CD4-positive, alpha-beta T cell (primary cell): ENCODE data around the gene VENTX. TPM values are rescaled to one million over a fixed set of nuclear protein-coding genes. Genes with fewer than 3 reads are reported as not detected.
"Not testable (repeated sequence)": the region's sequence is repeated elsewhere in the genome, so short reads cannot be mapped to it uniquely, and the experiment has no call there.

Source experiments
- ATAC-seq: fragments of 200-7000 bp; cut with Tn5 transposase; one replicate; pipeline ENCODE4 v1.10.0; 2022; ENCODE audit warnings: mild to moderate bottlenecking; ENCODE audit not compliant: poor library complexity
- CTCF ChIA-PET: fragments of 350-600 bp; sonication (Branson Sonifier 250); formaldehyde crosslinking; loops from one replicate; lab custom pipeline; 2021; ENCODE audit warnings: antibody characterized with exemption, inconsistent platforms; lab: Charles Lee
- POLR2A ChIA-PET: fragments of 350-600 bp; sonication (Branson Sonifier 250); formaldehyde crosslinking; loops from one replicate; lab custom pipeline; 2021; ENCODE audit warnings: antibody characterized with exemption, inconsistent platforms; lab: Charles Lee
- DNase-seq, 14 experiments: peaks; one replicate each; pipeline ENCODE4 v3.0.0-alpha.2; 2013 to 2020; ENCODE audit warnings: mixed read lengths in 2 of 14
- H3K27ac ChIP-seq, 2 donors: one replicate each; pipeline versions ENCODE4 v1.5.1 to v1.7.0; 2013; ENCODE audit warnings: low read length in 2 of 2, low read depth in 1 of 2, mild to moderate bottlenecking in 1 of 2
- H3K27me3 ChIP-seq, 2 experiments: 1 replicate in 1 of 2; 2 replicates in 1 of 2; pipeline versions ENCODE4 v1.6.1 to v1.7.0; 2013; ENCODE audit warnings: low read length in 2 of 2, control low read depth in 1 of 2, mild to moderate bottlenecking in 1 of 2, moderate library complexity in 1 of 2; ENCODE audit not compliant: insufficient read depth in 2 of 2, control insufficient read depth in 1 of 2
- H3K36me3 ChIP-seq: one replicate; pipeline ENCODE4 v1.6.1; 2013; ENCODE audit warnings: low read length, control low read depth; ENCODE audit not compliant: insufficient read depth
- H3K4me1 ChIP-seq: one replicate; pipeline ENCODE4 v1.6.1; 2013; ENCODE audit warnings: low read length, control low read depth; ENCODE audit not compliant: insufficient read depth
- H3K4me3 ChIP-seq: one replicate; pipeline ENCODE4 v1.5.1; 2013; ENCODE audit warnings: mild to moderate bottlenecking, low read length, moderate library complexity
- H3K9me3 ChIP-seq, 2 experiments: 1 replicate in 1 of 2; 2 replicates in 1 of 2; pipeline versions ENCODE4 v1.6.1 to v1.7.0; 2013; ENCODE audit warnings: low read length in 2 of 2, mild to moderate bottlenecking in 2 of 2, control low read depth in 1 of 2, moderate library complexity in 1 of 2; ENCODE audit not compliant: control insufficient read depth in 1 of 2, insufficient read depth in 1 of 2
- H3K27ac Mint-ChIP-seq: one replicate; pipeline ENCODE4 v1.8.0; 2020; ENCODE audit warnings: mixed read lengths
- H3K27me3 Mint-ChIP-seq: one replicate; pipeline ENCODE4 v1.8.0; 2021; ENCODE audit warnings: mixed read lengths
- H3K36me3 Mint-ChIP-seq: one replicate; pipeline ENCODE4 v1.8.0; 2021; ENCODE audit warnings: low read depth, mixed read lengths
- H3K4me1 Mint-ChIP-seq: one replicate; pipeline ENCODE4 v1.8.0; 2021; ENCODE audit warnings: low read depth, mixed read lengths
- H3K4me3 Mint-ChIP-seq: one replicate; pipeline ENCODE4 v1.8.0; 2020; ENCODE audit warnings: mild to moderate bottlenecking, mixed read lengths
- H3K9me3 Mint-ChIP-seq: one replicate; pipeline ENCODE4 v1.8.0; 2020; ENCODE audit warnings: mixed read lengths
- intact Hi-C, 2 experiments: fragments of 100-400 bp; cut with DNase I in 1 of 2; cut with micrococcal nuclease in 1 of 2; formaldehyde crosslinking; loops; one replicate each; pipeline versions ENCODE4 v1.15.1 to v1.9.0; 2023 to 2025; cut with DNase I, micrococcal nuclease
- total RNA-seq, 174 experiments: library from RNA in 2 of 174; stranded (reverse) in 2 of 174; gene quantifications; one replicate each; pipeline ENCODE4 v1.2.3 and lab custom pipeline; 2021 to 2026
- TF ChIP-seq, protein P1 (sequence below): fragments of 200-600 bp; IDR thresholded peaks from one replicate; pipeline ENCODE4 v1.8.0; 2022; ENCODE audit warnings: antibody characterized with exemption, mild to moderate bottlenecking

The VENTX gene
- total RNA-seq, 2 experiments from 2014 or later, result 0.11 to 0.14 TPM

DNA sequence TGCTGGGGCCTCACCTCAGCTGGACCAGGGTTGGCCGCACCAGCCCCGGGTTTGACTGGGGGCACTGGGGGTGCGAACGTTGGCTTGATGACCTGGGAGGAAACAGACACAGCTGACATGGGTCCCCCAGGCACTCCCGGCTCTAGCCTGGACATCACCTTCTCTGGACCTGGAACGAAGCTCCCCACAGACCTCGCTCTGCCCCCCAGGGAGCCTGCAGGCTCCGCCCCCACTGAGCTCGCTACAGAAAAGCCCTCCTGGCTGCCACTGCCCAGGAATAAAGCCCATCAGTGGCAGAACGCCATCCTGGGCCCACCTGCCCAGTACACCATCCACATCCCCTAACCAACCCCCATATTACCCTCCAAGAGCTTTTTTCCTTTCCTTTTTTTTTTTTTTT, 26.0 kb downstream of the VENTX start:
- POLR2A ChIA-PET, result interaction anchor here (0.6 to 3.0 kb wide), 5 partner anchors 12 to 94 kb away, joined by 3 to 22 read pairs (median 4); partner anchors contain the start of genes ADAM8 and CALY
- intact Hi-C loops, result loop anchor here (5.0 to 10.0 kb wide), 5 partner anchors 109 to 959 kb away; partner anchors contain the start of genes ECHS1 (in 1 of the 2), INPP5A (in 1 of the 2), MTG1 (in 1 of the 2) and STK32C (in 1 of the 2)
- H3K36me3 Mint-ChIP-seq, result peaks cover 20% of the 10 kb centered on the region
- Histone ChIP-seq H3K9me3 (no peaks in the 10 kb centered on the region), H3K27me3 (no peaks in the 10 kb centered on the region), H3K36me3 (peaks cover 18% of the 10 kb centered on the region), H3K4me3 (no peak overlapping the region), H3K4me1 (peaks cover 75% of the 10 kb centered on the region), H3K27ac (peak overlapping the region in 1 of 2 donors; percentile 25)
- H3K9me3 Mint-ChIP-seq, result no peaks in the 10 kb centered on the region
- peak overlapping the region; percentile 90 for H3K27ac Mint-ChIP-seq
- DNase-seq, result no peak
- peaks cover 64% of the 10 kb centered on the region for H3K4me1 Mint-ChIP-seq
- peak overlapping the region; percentile 84 for H3K4me3 Mint-ChIP-seq
- TF ChIP-seq, protein P1, sequence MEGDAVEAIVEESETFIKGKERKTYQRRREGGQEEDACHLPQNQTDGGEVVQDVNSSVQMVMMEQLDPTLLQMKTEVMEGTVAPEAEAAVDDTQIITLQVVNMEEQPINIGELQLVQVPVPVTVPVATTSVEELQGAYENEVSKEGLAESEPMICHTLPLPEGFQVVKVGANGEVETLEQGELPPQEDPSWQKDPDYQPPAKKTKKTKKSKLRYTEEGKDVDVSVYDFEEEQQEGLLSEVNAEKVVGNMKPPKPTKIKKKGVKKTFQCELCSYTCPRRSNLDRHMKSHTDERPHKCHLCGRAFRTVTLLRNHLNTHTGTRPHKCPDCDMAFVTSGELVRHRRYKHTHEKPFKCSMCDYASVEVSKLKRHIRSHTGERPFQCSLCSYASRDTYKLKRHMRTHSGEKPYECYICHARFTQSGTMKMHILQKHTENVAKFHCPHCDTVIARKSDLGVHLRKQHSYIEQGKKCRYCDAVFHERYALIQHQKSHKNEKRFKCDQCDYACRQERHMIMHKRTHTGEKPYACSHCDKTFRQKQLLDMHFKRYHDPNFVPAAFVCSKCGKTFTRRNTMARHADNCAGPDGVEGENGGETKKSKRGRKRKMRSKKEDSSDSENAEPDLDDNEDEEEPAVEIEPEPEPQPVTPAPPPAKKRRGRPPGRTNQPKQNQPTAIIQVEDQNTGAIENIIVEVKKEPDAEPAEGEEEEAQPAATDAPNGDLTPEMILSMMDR, result no peak
- no peak for ATAC-seq
- peaks cover 5% of the 10 kb centered on the region for H3K27me3 Mint-ChIP-seq
- CTCF ChIA-PET, result interaction anchor here (0.7 to 1.7 kb wide), 3 partner anchors 11 to 44 kb away, joined by 3 to 6 read pairs (median 5); no protein-coding TSS in a partner anchor

DNA sequence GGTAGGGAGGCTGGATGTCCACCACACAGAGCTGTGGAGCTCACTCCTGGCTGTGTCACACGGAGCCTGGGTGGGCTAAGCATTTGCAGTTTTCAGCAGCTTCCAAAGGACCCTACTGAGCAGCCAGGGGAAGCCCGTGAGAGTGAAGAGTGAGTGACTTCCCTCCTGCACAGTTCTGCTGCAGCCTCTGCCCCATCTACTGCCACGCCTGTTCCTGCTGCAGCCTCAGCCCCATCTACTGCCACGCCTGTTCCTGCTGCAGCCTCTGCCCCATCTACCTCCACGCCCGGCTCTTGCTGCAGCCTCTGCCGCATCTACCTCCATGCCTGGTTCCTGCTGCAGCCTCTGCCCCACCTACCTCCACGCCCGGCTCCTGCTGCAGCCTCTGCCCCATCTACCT, 26.8 kb downstream of the VENTX start:
- Mint-ChIP-seq H3K4me3 (peak overlapping the region; percentile 84), H3K27ac (peak overlapping the region; percentile 90), H3K9me3 (no peaks in the 10 kb centered on the region), H3K36me3 (peaks cover 14% of the 10 kb centered on the region), H3K27me3 (no peaks in the 10 kb centered on the region), H3K4me1 (peaks cover 58% of the 10 kb centered on the region)
- peaks cover 67% of the 10 kb centered on the region for H3K4me1 ChIP-seq
- H3K36me3 ChIP-seq, result peaks cover 21% of the 10 kb centered on the region
- H3K9me3 ChIP-seq, result no peaks in the 10 kb centered on the region
- H3K27me3 ChIP-seq, result no peaks in the 10 kb centered on the region
- intact Hi-C loops, result loop anchor here (5.0 to 10.0 kb wide), 5 partner anchors 108 to 960 kb away; partner anchors contain the start of genes ECHS1 (in 1 of the 2), INPP5A (in 1 of the 2), MTG1 (in 1 of the 2) and STK32C (in 1 of the 2)
- TF ChIP-seq, protein P1, result no peak
- CTCF ChIA-PET, result interaction anchor here (0.7 to 1.7 kb wide), 3 partner anchors 11 to 43 kb away, joined by 3 to 6 read pairs (median 5); no protein-coding TSS in a partner anchor
- H3K4me3 ChIP-seq, result no peak overlapping the region
- H3K27ac ChIP-seq, result no peak overlapping the region
- ATAC-seq, result peak; percentile 51
- DNase-seq, result peak in 13 of 14 experiments; percentile 34 to 79 (median 62)
- POLR2A ChIA-PET, result interaction anchor here (0.6 to 3.0 kb wide), 5 partner anchors 11 to 93 kb away, joined by 3 to 22 read pairs (median 4); partner anchors contain the start of genes ADAM8 and CALY

DNA sequence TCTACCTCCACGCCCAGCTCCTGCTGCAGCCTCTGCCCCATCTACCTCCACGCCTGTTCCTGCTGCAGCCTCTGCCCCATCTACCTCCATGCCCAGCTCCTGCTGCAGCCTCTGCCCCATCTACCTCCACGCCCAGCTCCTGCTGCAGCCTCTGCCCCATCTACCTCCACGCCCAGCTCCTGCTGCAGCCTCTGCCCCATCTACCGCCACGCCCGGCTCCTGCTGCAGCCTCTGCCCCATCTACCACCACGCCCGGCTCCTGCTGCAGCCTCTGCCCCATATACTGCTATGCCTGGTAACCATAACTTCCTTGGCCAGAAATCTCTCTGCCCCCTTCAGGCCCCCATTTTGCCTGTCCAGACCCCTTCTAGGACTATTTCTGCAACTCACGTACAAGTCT, 27.4 kb downstream of the VENTX start:
- H3K9me3 Mint-ChIP-seq, ATAC-seq, H3K27ac ChIP-seq, H3K4me3 ChIP-seq, H3K27me3 ChIP-seq, CTCF ChIA-PET, DNase-seq, H3K27me3 Mint-ChIP-seq, H3K9me3 ChIP-seq: not testable (repeated sequence)
- H3K27ac Mint-ChIP-seq, result peak overlapping the region; percentile 56
- POLR2A ChIA-PET, result interaction anchor here (1.1 to 3.0 kb wide), 2 partner anchors 11 to 13 kb away, joined by 4 to 22 read pairs; partner anchors contain the start of gene ADAM8
- Histone ChIP-seq H3K4me1 (peaks cover 65% of the 10 kb centered on the region), H3K36me3 (peaks cover 27% of the 10 kb centered on the region)
- intact Hi-C loops, result loop anchor here in 1 of 2 experiments (10.0 kb wide), 1 partner anchor 960 kb away; the partner anchor contains the start of gene STK32C
- peaks cover 52% of the 10 kb centered on the region for H3K4me1 Mint-ChIP-seq
- H3K4me3 Mint-ChIP-seq, result peak overlapping the region; percentile 73
- peaks cover 17% of the 10 kb centered on the region for H3K36me3 Mint-ChIP-seq
